ENCODE results near the gene MYD88.

Gene MYD88

GRCh38 chr3:38165722-38166387 is 27.4 kb downstream of the MYD88 start:
- no peak for DNase-seq (ENCODE audit: low spot score)

- DNase-seq (ENCODE audit: low spot score): no peak
Measured at GRCh38 chr3:38167591-38167990, 29.1 kb downstream of the MYD88 start.

DNA sequence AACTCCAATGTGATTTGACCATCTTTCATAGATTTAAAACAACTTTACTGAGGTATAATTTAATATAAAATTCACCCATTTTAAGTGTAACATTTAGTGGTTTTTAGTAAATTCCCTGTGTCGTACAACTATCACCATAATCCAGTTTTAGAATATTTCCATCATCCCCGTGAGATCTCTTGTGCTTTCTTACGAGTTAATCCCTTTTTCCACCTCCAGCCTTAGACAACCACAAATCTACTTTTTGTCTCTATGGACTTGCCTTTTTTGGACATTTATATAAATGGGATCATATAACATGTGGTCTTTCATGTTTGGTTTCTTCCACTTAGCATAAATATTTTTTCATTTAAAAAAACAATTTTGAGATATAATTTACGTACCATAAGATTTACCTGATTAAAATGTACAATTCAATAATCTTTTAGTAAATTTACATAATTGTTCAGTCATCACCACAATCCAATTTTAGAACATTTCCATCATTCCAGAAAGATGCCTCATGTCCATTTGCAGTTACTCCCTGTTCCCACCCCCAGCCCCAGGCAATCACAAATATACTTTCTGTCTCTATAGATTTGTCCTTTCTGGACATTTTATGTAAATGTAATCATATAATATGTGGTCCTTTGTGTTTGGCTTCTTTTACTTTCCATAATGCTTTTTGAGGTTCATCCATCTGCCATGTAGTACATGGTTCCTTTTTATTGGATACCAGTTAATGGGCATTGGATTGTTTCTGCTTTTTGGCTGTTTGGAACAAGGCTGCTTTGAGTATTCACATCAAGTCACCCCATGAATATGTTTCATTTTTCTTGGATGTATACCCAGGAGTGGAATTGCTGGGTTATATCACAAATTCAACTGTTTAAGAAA is 29.9 kb downstream of the MYD88 start:
- no peak for DNase-seq (ENCODE audit: low spot score)

GRCh38 chr3:38169027-38169317 is 30.5 kb downstream of the MYD88 start:
- DNase-seq (ENCODE audit: low spot score): no peak

DNA sequence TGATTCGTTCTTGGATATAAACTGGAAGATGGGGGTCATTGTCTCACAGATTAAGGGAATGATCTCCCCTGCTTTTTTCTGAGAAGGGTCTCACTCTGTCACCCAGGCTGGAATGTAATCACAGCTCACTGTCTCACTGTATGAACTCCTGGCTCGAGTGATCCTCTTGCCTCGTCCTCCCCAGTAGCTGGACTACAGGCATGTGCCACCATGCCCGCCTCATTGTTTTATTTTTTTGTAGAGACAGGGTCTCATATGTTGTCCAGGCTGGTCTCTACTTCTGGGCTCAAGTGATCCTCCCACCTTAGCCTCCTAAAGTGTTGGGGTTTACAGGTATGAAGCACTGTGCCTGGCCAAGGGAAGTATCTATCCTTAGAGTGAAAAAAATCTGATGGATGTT is 32.3 kb downstream of the MYD88 start:
- DNase-seq (ENCODE audit: low spot score): no peak

DNA sequence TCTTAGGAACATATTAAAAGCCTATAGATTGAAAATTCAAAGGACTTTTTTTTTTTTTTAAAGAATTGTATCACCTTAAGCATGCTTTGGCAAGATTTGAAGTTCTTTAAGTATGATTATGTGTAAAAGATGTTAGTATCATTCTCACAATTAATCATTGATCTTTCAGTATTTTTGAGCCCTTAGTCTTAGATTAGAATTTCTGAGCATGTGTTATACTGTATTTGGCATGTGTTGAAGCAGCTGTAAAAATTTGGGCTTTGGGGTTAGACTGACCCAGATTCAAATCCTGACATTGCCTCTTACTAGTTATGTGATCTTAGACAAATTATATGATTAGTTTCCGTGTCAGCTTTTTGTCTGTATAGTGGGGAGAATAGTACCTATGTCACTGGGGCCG is 33.2 kb downstream of the MYD88 start:
- no peak for DNase-seq (ENCODE audit: low spot score)

DNA sequence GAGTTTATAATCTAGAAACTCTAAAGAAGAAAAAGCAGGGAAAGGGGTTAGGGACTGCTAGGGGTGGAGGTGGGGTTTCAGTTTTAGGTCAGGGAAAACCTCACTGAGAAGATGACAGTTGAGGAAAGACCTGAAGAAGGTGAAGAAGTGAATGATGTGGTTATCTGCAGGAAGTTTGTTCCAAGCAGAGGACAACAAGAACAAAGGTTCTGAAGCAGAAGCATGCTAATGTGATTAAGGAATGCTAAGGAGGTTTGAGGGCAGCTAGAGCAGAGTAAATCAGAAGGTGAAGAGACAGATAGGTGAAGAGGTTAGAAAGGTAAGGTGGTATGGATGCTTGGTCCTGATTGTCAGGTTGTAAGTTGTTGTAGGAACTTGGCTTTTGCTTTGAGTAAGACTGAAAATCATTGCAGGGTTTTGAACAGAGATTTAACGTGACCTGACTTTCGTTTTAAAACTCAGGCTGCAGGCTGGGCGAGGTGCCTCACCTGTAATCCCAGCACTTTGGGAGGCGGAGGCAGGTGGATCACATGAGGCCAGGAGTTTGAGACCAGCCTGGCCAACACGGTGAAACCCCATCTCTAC is 35.5 kb downstream of the MYD88 start:
- no peak for DNase-seq (ENCODE audit: low spot score)

GRCh38 chr3:38177181-38177580 is 38.7 kb downstream of the MYD88 start:
- DNase-seq (ENCODE audit: low spot score): no peak

- no peak for DNase-seq (ENCODE audit: low spot score)
Measured at GRCh38 chr3:38186781-38187180, 48.3 kb downstream of the MYD88 start.

- DNase-seq (ENCODE audit: low spot score): no peak
Measured at GRCh38 chr3:38190481-38190881, 52.0 kb downstream of the MYD88 start.
